Smooth muscle cell (in vitro differentiated cells): ENCODE data around the gene CPZ. TPM values are rescaled to one million over a fixed set of nuclear protein-coding genes. Genes with fewer than 3 reads are reported as not detected.

Experiments
- DNase-seq: peaks from one replicate; lab custom pipeline; 2025; ENCODE audit not compliant: unreplicated experiment; lab: John Stamatoyannopoulos, UW
- H2AFZ ChIP-seq: fragments of 200-600 bp; sonication (generic); 2 replicates; pipeline ENCODE4 v1.6.0; 2016; ENCODE audit warnings: antibody characterized with exemption, low read depth, mild to moderate bottlenecking
- H3F3A ChIP-seq: fragments of 200-600 bp; sonication (generic); 2 replicates; pipeline ENCODE4 v1.6.0; 2017; ENCODE audit warnings: antibody characterized with exemption, low read depth
- H3K27ac ChIP-seq: fragments of 200-600 bp; sonication (generic); 2 replicates; pipeline ENCODE4 v1.5.1; 2016; ENCODE audit warnings: low read depth, mild to moderate bottlenecking
- H3K27me3 ChIP-seq: fragments of 200-600 bp; sonication (generic); 2 replicates; pipeline ENCODE4 v1.6.1; 2016; ENCODE audit warnings: low read depth, mild to moderate bottlenecking
- H3K36me3 ChIP-seq: fragments of 200-600 bp; sonication (generic); 2 replicates; pipeline ENCODE4 v1.5.1; 2016; ENCODE audit warnings: low read depth
- H3K4me1 ChIP-seq: fragments of 200-600 bp; sonication (generic); 2 replicates; pipeline ENCODE4 v1.5.1; 2016; ENCODE audit warnings: low read depth
- H3K4me2 ChIP-seq: fragments of 200-600 bp; sonication (generic); 2 replicates; pipeline ENCODE4 v1.6.0; 2016; ENCODE audit warnings: mild to moderate bottlenecking
- H3K4me3 ChIP-seq: fragments of 200-600 bp; sonication (generic); 2 replicates; pipeline ENCODE4 v1.5.1; 2016; ENCODE audit warnings: mild to moderate bottlenecking
- H3K79me2 ChIP-seq: fragments of 200-600 bp; sonication (generic); 2 replicates; pipeline ENCODE4 v1.6.0; 2016; ENCODE audit warnings: low read depth, mild to moderate bottlenecking
- H3K9ac ChIP-seq: fragments of 200-600 bp; sonication (generic); 2 replicates; pipeline ENCODE4 v1.6.0; 2016; ENCODE audit warnings: low read depth
- H3K9me3 ChIP-seq: fragments of 200-600 bp; sonication (generic); replicated peaks from 2 replicates; pipeline ENCODE4 v1.5.1; 2016; ENCODE audit warnings: low read depth
- H4K20me1 ChIP-seq: fragments of 200-600 bp; sonication (generic); 2 replicates; pipeline ENCODE4 v1.6.0; 2016; ENCODE audit warnings: low read depth
- WGBS: methylation state at CpG from one replicate; pipeline ENCODE4 v1.1.7; 2016; ENCODE audit warnings: low lambda C conversion rate; 5-methylcytosine and 5-hydroxymethylcytosine counted together
- polyA plus RNA-seq: library from polyadenylated mRNA; unstranded; fragments of >200 nt; fragmentation: Nextera tagmentation; extraction: Ambion mirVana; gene quantifications from 2 replicates; pipeline ENCODE4 v1.2.1, GENCODE V29; 2016
- total RNA-seq: library from RNA; depleted of rRNA; stranded (reverse); fragments of >200 nt; gene quantifications from 2 replicates; pipeline ENCODE4 v1.2.3, GENCODE V29; 2014
- TF ChIP-seq, protein P1 (sequence below): fragments of 200-600 bp; sonication (generic); IDR thresholded peaks from 2 replicates; pipeline ENCODE4 v1.5.1; 2017; ENCODE audit warnings: borderline replicate concordance, mild to moderate bottlenecking, antibody characterized with exemption; ENCODE audit not compliant: insufficient read depth, poor library complexity, severe bottlenecking

Gene CPZ
- total and polyA plus RNA-seq, 2 experiments from 2014 or later = 12.0 to 35.9 TPM

DNA sequence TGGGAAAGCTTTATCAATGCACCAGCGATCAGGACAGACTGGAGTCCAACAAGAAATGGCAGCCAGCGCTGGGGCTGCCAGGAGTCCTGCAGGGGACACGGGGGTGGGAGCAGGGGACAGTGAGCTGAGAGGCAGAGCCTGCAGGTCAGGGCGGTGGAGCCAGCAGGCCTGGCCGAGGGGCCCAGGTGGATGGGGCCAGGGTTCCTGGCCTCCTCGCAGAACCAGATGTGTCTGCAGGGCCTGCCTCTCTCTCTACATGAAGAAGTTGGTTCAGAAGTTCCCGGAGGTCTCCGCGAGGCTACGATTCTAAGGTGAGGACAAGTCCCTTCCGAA lies 63.6 kb downstream of the CPZ start:
- H3K9me3 ChIP-seq = no peaks in the 10 kb centered on the region
- H3K4me3 ChIP-seq = no peak overlapping the region
- no peaks in the 10 kb centered on the region for H3K79me2 ChIP-seq
- 96% methylated on average over 9 of the region's 11 CpGs for WGBS
- H4K20me1 ChIP-seq = no peaks in the 10 kb centered on the region
- H3K4me2 ChIP-seq = no peak overlapping the region
- no peak for DNase-seq
- no peaks in the 10 kb centered on the region for H3K27me3 ChIP-seq
- no peaks in the 10 kb centered on the region for H3F3A ChIP-seq
- no peaks in the 10 kb centered on the region for H3K36me3 ChIP-seq
- H2AFZ ChIP-seq = no peak overlapping the region
- H3K4me1 ChIP-seq = no peaks in the 10 kb centered on the region
- H3K27ac ChIP-seq = no peak overlapping the region
- no peak overlapping the region for H3K9ac ChIP-seq
- TF ChIP-seq, protein P1, sequence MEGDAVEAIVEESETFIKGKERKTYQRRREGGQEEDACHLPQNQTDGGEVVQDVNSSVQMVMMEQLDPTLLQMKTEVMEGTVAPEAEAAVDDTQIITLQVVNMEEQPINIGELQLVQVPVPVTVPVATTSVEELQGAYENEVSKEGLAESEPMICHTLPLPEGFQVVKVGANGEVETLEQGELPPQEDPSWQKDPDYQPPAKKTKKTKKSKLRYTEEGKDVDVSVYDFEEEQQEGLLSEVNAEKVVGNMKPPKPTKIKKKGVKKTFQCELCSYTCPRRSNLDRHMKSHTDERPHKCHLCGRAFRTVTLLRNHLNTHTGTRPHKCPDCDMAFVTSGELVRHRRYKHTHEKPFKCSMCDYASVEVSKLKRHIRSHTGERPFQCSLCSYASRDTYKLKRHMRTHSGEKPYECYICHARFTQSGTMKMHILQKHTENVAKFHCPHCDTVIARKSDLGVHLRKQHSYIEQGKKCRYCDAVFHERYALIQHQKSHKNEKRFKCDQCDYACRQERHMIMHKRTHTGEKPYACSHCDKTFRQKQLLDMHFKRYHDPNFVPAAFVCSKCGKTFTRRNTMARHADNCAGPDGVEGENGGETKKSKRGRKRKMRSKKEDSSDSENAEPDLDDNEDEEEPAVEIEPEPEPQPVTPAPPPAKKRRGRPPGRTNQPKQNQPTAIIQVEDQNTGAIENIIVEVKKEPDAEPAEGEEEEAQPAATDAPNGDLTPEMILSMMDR = no peak

DNA sequence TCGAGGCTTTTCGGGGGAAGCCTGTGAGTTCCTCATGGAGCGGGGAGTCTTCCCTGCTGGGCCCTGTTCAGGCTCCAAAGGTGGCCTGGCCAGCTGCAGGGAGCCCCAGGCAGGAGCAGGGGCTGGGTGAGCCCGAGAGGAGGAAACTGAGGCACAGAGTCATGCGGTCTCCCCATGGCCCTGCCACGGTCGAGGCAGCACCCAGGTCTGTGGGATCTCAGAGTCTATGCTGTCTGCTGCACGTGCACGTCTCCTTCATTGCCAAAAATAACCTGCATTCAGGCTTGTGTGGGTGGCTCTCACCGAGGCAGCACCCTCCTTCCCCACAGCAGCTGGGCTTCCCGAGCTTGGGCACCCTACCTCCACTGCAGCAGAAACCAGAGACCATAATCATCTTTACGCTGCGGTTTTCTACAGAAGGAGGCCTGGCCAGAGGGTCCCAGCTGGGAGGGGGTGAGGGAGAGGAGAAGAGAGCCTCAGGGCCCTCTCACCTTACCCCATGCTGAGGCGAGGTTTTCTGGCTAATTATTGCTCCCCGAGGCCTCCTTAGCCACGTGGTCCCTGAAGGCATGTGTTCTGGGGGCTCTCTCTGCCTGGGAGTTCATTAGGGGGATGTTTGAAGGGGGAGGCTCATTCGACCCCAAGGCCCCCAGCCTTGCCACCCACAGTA lies 64.3 kb downstream of the CPZ start:
- H2AFZ ChIP-seq = no peak overlapping the region
- DNase-seq = no peak
- H3K27me3 ChIP-seq = no peaks in the 10 kb centered on the region
- H3K36me3 ChIP-seq = no peaks in the 10 kb centered on the region
- H3K79me2 ChIP-seq = no peaks in the 10 kb centered on the region
- TF ChIP-seq, protein P1 = no peak
- WGBS = 80% methylated on average over 17 of the region's 17 CpGs
- H3K4me1 ChIP-seq = no peaks in the 10 kb centered on the region
- no peak overlapping the region for H3K9ac ChIP-seq
- no peak overlapping the region for H3K4me2 ChIP-seq
- no peak overlapping the region for H3K4me3 ChIP-seq
- no peaks in the 10 kb centered on the region for H3F3A ChIP-seq
- H4K20me1 ChIP-seq = no peaks in the 10 kb centered on the region
- H3K9me3 ChIP-seq = no peaks in the 10 kb centered on the region
- no peak overlapping the region for H3K27ac ChIP-seq

DNA sequence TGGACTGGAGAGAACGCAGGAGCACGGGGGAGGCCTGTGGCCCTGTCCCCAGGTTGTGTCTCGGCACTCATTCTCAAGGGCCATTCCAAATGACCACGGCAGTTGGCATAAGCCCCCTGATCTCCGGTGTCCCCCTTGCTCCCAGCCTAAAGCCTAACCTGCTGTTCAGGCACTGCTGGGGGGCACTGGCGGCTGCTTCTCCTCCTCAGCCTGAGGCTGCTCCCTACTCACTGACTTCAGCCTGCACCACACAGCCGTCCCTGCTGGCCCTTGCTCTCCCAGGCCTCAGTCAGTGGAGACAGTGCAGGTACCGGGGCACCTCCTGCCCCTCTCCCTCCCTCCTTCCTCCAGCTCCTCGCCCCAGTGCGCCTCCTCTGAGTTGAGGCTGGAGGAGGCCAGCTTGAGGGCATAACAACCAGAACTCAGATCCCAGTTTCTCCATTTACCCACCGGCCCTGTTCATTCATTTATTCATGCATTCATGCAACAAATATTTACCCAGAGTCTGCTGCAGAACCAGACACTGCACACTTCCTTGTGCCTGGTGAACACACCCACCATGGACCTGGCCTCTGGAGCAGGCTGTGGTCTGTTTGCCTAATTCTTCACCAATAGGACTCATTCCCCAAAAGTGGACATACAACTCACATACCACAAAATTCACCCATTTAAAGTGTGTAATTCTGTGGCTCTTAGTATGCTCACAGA lies 65.0 kb downstream of the CPZ start:
- no peaks in the 10 kb centered on the region for H3K27me3 ChIP-seq
- DNase-seq = no peak
- TF ChIP-seq, protein P1 = no peak

More for the DNA sequence above, 65.0 kb downstream of the CPZ start:
- Histone ChIP-seq H3K4me1 (no peaks in the 10 kb centered on the region), H2AFZ (no peak overlapping the region), H3K4me2 (no peak overlapping the region), H3K79me2 (no peaks in the 10 kb centered on the region), H3K27ac (no peak overlapping the region), H3K4me3 (no peak overlapping the region), H3K9ac (no peak overlapping the region), H3K9me3 (no peaks in the 10 kb centered on the region), H3F3A (no peaks in the 10 kb centered on the region), H3K36me3 (no peaks in the 10 kb centered on the region), H4K20me1 (no peaks in the 10 kb centered on the region)
- WGBS = 85% methylated on average over 11 of the region's 11 CpGs
